HG03064 (cell line): Measurements from ENCODE around the gene HSD11B2.

ENCODE experiments used
- ATAC-seq: cut with Tn5 transposase; IDR thresholded peaks from one replicate; pipeline ENCODE4 v1.9.1; 2021; ENCODE audit warnings: low read depth; ENCODE audit not compliant: unreplicated experiment

HSD11B2 gene

GRCh38 chr16:67448580-67448979, 17.7 kb downstream of the HSD11B2 start:
- no peak for ATAC-seq

DNA sequence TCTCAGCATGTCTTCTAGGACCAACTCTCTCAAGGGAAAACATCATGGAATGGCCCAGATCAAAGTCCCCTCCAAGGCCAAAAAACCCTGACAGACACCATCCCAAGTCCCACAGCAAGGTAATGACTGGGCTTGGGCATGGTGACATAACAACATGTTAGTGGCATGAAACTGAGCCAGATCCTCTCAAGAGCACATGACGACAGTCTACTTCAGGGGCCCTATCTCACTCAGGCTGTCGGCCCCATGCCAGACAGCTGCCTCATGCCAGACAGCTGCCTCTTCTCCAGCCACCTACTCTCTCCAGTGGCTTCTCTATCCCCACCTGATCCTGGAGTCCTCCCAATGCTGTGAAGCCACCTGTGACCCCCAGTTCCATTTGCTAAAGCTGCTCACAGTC, 18.4 kb downstream of the HSD11B2 start:
- ATAC-seq, result no peak

DNA sequence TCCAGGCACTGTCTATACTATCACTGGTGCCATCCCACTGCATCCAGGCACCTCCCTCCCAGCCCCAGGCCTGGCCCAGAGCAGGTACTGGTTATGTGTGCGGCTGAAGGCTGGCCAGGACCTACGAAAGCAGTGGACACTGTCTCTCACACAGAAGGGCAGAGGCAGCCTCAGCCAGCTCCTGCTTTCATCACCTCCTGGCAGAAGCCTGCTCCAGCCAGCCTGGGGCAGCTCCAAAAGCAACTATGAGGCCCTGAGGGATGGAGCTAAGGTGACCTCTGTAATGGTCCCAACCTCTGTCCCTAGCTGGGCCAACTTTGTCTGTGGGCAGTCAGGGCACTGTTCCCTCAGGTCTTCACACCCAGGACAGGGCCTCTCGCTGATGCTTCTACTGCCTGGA, 18.8 kb downstream of the HSD11B2 start:
- ATAC-seq, result no peak

DNA sequence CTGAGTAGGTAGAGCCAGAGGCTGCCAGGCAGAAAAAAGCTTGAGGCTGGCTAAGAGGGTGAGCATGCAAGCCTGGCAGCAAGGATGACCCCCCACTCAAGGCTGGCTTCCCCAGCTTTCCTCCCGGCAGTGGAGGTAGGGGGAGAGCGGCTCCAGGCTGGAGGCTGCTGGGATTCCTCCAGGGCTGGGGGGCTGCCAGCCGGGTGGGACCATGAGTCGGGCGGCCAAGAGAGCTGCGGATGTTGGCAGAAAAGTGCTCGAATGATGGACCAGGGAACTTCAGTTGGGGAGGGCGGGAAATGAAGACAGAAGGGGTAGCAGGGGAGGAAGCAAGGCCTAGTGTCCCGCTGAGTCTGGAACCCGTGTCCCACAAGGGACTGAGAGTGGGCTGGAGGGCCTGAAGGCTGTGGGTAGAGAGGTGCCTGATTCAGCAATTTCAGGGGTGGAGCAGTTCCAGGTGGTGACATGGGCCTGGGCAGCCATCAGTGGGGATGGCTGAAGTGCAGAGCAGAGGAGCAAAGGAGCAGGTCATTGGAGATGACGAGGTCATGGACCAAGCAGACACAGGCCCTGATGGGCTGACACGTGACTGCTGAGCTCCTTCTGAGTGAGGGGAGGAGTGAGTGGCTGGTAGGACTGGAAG, 20.3 kb downstream of the HSD11B2 start:
- no peak for ATAC-seq

DNA sequence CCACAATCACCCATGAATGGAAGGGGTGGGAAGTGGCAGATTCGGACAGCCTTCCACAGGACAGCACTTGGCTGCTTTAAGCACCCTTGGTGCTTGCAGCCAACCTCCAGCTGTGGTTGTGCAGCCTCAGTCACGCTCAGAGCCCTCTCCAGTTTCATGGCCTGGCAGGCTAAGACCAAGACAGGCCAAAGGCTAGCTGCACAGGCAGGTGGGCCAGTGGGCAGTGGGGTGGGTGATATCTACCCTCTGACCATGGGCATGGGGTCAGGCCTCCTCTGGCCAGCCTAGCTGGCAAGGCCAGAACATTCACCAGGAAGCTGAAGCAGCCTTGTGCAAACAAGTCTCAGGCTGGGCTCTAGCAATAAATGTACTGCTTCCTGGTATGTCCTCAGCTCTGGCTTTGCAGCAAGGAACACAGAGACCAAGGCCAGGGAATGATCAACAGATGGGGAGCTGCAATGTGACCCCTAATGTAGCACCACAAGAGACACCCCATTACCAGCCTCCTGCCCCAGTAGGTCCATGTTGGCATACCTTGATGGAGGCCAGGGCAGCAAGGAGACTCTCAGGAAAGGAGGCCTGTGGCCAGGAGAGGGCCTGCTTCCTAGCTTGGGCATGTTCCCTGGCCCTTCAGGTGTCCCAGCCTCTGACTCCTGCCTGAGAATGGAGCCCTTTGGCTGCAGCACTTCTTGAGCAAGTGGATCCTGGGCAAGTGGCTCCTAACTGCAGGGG, 20.9 kb downstream of the HSD11B2 start:
- ATAC-seq, result no peak

DNA sequence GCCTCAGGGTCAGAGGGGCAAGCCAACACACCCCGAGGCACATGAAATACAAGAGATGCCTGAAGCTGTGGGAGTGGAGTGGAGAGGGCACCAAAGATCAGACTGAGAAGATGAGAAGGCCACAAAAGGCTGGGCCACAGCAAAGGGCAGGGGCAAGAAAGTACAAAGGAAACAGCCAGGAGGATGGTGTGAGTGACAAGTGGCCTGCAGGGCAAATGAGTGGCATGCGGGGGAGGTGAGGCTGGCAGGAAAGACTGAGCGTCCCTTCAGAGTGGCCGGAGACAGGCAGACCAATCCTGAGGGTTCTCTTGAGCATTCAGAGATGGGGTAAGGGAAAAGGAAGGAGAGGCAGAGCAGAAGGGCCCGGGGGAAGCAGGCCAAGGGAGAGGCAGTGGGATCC, 23.2 kb downstream of the HSD11B2 start:
- no peak for ATAC-seq

GRCh38 chr16:67454852-67455251, 23.9 kb downstream of the HSD11B2 start:
- ATAC-seq, result no peak

DNA sequence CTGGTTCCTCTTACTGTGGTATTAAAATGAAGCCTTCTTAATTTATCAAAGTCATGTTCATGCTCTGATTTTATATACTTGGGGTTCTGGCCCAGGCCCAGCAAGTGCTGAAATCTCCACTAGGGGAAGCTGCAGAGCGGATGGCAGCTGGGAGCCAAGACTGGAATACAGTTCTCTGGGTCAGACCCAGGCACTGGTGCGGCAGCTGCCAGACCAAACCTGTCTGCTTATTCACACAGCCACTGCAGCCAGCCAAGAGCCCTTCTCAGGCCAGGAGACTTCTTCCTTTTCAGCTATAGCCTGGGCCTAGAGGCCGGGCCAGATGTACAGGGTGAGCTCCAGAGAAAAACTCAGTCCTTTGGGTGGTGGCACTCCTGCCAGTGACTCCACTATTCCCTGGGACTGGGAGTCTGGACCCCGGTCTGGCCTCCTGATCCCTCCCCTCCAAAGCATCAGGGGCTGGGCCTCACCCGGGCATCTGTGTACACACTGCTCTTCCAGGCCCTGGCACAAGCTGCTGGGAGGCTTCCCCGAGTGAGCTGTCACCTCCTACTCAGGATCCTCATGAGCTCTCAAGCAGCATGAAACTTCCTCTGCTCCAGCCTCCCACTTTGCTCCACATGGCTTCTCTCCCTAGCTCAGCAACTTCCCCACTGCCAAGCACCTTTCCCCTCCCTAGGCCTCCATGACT, 25.6 kb downstream of the HSD11B2 start:
- no peak for ATAC-seq

GRCh38 chr16:67457611-67458010, 26.7 kb downstream of the HSD11B2 start:
- ATAC-seq, result no peak

GRCh38 chr16:67458121-67458641, 27.3 kb downstream of the HSD11B2 start:
- no peak for ATAC-seq

GRCh38 chr16:67459066-67459860, 28.3 kb downstream of the HSD11B2 start:
- no peak for ATAC-seq

DNA sequence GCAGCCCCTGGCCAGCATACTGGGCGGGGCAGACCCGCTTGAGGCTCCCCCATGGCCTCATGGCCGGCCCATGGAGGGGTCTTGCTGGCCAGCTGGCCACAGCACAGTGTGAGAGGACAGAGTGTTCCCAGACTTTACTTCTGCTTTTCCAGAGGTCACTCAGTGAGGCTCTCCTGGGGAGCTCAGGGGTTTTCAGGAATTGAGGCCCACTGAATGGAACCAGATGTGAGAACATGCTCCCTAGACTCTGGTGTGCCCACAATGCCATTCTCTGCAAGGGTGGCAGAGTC, 28.9 kb downstream of the HSD11B2 start:
- no peak for ATAC-seq

DNA sequence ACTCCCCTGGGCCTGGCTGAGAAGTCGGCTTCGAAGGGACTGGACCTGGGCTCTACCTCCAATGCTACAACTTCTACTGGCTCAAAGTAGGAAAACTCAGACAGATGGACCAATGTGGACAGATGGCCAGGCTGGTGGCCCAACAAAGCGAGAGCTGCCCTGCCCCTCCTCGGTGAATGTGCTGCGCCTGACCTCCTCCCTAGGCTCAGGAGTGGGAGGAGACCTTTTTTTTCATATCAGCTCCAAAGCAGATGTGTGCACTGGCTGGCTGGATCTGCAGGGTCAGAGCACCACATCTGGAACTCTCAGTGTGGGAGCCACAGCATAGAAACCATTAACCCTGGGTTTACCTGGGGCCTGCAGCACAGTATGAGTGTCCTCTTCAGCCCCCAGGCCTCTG, 29.2 kb downstream of the HSD11B2 start:
- ATAC-seq, result no peak

DNA sequence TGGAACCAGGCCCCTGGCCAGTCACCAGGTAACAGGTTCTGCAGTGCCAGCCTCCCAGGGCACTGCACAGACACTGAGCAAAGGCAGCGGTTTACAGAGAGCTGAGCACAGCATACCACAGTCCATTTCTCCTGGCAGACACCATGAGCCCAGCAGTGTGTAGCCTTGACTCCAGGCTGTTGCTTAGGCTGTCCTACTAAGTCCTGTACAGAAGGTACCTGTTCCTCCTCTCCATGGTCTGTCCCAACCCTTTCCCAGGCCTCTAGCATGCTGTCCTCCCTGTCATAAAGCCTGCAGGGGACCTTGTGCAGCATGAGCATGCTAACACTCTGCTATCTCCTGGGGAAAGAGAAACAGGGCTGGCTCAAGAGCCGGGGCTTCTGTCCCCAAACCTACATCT, 30.0 kb downstream of the HSD11B2 start:
- no peak for ATAC-seq

DNA sequence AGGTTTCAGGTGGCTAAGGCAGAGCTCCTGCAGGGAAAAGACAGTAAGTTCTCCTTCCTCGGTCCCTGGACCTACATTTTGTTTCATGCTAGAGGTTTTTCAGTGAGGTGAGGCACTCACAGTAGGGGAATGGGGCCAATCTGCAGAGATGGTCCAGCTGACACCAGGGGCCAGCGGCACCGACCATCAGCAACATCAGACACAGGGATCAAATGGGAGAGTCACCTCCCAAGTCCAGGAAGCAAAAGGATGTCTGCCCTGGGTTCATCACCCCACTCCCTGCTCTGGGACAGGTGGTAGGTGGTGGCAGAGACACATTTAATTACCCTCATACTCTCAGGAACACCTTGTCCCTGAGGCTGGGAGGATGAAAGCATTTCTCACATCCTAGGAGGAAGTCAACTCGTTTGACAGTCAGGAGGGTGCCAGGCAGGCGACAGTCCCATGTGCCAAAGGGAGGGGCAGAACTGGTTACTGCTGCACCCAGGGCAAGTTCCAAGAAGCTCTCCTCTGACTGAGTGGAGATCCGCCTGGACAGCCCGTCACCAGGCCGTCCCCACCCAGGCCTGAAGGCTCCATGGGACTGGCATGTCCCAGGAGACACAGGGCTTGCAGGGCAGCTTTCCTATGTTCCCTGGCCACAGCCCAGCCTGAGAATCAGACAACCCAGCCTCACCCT, 30.8 kb downstream of the HSD11B2 start:
- ATAC-seq, result no peak

- no peak for ATAC-seq
Observed at GRCh38 chr16:67462279-67462655, 31.3 kb downstream of the HSD11B2 start.

- no peak for ATAC-seq
Observed at GRCh38 chr16:67463059-67463458, 32.1 kb downstream of the HSD11B2 start.

GRCh38 chr16:67463691-67464090, 32.8 kb downstream of the HSD11B2 start:
- no peak for ATAC-seq

- ATAC-seq, result no peak
Observed at GRCh38 chr16:67464565-67464964, 33.6 kb downstream of the HSD11B2 start.

- no peak for ATAC-seq
Observed at GRCh38 chr16:67466581-67466980, 35.7 kb downstream of the HSD11B2 start.

GRCh38 chr16:67468731-67469130, 37.8 kb downstream of the HSD11B2 start:
- no peak for ATAC-seq
